HG03565 (cell line): ENCODE measurements around the gene PDIK1L.

Experiments
- ATAC-seq: cut with Tn5 transposase; IDR thresholded peaks from one replicate; pipeline ENCODE4 v1.9.1; 2021; ENCODE audit warnings: mild to moderate bottlenecking, moderate library complexity; ENCODE audit not compliant: unreplicated experiment

PDIK1L gene

DNA sequence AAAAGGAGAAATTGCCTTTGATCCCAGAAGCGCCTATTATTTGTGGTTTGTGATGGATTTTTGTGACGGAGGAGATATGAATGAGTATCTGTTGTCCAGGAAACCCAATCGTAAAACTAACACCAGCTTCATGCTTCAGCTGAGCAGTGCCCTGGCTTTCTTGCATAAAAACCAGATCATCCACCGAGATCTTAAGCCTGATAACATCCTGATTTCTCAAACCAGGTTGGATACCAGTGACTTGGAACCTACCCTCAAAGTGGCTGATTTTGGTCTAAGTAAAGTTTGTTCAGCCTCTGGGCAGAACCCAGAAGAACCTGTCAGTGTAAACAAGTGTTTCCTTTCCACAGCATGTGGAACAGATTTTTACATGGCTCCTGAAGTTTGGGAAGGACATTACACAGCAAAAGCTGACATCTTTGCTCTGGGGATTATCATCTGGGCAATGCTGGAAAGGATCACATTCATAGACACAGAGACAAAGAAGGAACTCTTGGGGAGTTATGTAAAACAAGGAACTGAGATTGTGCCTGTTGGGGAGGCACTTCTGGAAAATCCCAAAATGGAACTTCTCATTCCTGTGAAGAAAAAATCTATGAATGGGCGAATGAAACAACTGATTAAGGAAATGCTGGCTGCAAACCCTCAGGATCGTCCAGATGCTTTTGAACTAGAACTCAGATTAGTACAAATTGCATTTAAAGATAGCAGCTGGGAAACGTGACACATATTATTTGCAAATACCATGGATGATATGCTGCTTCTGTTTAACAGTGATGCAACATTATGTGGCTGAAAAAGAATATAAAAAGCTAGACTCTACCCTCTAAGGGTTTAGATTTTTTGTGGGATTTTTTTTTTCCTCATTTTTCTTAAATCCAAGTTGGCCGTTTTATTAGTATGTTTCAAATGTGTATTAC lies 10.5 kb downstream of the PDIK1L start:
- no peak for ATAC-seq

DNA sequence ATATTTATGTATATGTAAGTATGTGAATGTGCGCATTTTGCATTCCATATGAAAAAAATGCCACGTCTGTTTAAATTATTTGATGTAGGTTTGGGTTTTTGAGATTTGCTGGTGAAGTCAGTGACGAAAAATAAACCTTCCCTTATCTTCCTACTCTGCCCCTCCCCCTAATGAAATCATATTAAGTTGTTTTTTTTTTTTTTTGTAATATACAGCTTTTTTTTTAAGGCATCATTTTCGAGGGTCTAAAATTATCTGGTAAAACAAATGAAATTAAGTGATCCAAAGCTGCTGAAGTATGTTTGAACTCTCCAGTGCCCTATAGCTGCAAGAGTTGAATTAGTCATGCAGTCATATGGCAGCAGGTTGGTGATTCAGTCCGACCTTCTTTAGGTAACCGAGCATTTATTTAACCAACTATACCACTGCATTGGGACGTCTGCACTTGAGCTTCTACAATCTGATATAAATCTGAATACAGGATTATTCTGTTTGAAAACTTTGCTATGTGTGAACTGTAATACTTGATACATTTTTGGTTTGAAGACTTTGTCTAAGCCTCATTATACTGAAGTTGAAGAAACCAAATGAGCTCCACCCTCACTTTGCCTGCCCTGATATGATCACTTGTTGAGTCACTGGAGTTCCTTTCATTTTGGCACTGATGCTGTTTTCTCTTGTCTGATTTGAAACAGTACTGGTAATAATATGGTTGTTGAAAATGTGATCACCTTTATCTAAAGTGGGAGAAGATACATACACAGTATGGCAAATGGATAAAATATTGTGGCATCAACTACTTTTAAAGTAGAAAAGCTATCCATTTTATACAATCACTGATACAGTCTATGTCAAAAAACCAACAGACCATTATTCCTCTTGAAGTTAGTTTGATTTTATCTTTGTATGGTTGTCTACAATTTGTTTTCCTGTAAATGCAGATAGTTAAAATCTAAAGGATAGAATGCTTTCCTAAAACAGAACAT lies 11.7 kb downstream of the PDIK1L start:
- ATAC-seq, result no peak

GRCh38 chr1:26124418-26125331 lies 13.1 kb downstream of the PDIK1L start:
- no peak for ATAC-seq

DNA sequence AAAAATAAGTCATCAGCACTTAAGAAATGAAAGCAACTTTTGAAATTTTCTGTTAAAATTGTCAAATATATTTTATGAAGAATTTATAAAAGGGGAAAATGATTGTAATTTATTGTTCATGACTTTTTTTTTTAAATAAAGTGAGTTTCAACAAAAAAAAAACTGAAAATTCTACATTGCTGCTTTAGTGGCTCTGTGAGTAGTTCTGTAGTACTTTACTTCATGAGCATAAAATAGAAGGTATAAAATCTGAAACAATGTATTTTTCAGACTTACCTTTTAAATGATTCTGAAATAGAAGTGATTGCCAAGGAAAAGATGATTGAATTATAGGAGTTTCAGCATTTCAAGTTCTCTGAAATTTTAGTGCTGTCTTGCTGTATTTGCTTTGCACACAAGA lies 13.8 kb downstream of the PDIK1L start:
- ATAC-seq, result no peak

- ATAC-seq, result no peak
Observed at GRCh38 chr1:26125946-26126320, 14.3 kb downstream of the PDIK1L start.

DNA sequence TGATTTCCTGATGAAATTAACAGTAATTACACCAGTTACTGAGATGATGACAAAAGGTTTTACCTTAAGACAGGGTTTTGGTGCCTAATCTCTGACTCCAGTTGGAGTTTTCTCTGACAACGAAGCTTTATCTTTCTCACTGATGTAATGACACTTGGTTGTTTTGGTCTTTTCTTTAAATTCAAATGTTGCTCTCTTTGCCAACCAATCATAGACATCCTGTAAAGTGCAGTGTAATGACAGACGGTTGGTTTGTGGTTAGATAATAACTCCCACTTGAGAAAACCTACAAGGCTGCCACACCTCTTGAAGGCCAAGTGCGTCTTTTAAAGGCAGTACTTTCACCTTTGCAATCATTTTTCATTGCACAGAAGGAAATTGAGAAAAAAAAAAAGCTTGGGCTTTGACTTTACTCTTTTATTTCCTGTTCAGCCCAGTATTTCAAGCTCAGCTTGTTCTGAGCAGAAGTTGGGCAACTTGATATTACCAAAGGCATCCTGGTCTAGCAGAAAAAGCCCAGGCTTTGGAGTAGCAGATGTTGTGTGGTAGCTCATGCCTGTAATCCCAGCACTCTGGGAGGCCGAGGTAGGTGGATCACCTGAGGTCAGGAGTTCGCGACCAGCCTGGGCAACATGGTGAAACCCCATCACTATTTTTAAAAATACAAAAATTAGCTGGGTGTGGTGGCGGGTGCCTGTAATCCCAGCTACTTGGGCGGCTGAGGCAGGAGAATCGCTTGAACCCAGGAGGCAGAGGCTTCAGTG lies 14.9 kb downstream of the PDIK1L start:
- ATAC-seq, result peak; percentile 65

DNA sequence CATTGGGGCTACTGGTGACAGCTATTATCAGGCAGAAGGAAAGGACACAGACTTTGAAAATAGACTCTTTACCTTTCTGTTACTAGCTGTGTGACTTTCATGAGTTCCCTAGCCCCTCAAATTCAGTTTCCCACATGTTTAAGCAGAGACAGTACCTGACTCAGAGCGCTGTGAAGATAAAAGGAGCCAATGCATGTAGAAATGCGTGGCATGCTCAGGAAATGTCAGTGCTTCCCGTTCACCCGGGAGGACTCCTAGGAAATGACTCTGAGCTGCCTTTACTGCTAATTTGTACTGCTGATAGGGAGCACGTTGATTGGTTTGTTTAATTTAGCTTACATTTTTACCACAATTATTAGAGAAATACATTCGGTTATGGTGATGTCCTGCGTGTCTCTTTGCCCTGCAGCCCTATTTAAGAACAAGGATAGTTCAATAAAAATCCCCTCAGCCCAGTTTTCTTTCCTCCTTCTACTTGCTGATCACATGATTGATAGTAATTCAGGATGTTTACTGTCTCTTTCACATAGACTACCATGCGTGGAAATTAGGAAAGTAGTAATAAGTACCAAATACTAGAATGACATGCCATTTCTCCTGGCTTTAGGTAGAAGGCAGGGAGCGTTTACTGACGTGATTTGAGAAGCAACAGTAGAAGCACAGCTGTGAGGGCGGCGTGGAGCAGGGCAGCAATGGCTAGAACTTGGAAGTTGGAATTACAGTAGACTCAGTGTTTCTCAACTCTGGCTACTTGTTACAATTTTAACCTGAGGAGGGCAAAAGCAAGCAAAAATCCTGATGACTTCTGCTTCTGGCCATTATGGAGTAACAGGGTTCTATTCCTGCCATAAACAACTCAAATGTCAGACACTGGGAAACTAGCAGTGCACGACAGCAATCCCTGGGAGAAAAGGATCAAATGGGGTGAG lies 15.9 kb downstream of the PDIK1L start:
- ATAC-seq, result no peak

- ATAC-seq, result no peak
Observed at GRCh38 chr1:26129778-26130177, 18.2 kb downstream of the PDIK1L start.

GRCh38 chr1:26130695-26131094 lies 19.1 kb downstream of the PDIK1L start:
- no peak for ATAC-seq

DNA sequence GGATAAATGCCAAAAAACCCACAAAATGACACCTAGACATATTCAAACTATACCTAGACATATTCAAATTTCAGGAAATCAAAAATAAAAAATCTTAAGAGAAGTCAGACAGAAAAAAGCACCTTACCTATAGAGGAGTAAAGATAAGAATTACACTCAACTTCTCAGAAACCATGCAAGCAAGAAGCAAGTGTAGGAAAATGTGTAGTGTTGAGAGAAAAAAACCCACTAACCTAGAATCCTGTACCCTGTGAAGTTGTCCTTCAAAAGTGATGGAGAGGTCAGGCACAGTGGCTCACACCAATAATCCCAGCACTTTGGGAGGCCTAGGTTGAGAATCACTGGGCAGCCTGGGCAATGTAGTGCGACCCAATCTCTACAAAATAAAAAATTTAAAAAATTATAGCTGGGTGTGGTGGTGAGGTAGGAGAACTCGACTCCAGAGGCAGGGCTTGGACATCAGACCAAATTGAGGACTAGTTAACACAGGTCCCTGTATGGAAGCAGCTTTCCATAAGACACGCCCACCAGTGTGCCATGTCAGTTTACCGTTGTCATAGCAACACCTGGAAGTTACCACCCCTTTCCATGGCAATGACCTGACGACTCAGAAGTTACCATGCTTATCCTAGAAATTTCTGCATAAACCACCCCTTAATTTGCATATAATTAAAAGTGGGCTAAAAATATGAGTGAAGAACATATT lies 20.7 kb downstream of the PDIK1L start:
- no peak for ATAC-seq

DNA sequence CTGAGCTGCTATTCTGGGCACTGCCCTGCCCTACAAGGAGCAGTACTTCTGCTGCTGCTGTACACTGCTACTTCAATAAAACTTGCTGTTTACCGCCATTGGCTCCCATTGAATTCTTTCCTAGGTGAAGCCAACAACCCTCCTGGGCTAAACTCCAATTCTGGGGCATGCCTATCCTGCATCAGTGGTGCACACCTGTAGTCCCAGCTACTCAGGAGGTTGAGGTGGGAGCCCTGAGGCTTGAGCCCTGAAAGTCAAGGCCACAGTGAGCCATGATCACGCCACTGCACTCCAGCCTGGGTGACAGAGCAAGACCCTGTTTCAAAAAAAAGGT lies 21.2 kb downstream of the PDIK1L start:
- ATAC-seq, result no peak

GRCh38 chr1:26134466-26134865 lies 22.8 kb downstream of the PDIK1L start:
- no peak for ATAC-seq

GRCh38 chr1:26138974-26139558 lies 27.4 kb downstream of the PDIK1L start:
- no peak for ATAC-seq

DNA sequence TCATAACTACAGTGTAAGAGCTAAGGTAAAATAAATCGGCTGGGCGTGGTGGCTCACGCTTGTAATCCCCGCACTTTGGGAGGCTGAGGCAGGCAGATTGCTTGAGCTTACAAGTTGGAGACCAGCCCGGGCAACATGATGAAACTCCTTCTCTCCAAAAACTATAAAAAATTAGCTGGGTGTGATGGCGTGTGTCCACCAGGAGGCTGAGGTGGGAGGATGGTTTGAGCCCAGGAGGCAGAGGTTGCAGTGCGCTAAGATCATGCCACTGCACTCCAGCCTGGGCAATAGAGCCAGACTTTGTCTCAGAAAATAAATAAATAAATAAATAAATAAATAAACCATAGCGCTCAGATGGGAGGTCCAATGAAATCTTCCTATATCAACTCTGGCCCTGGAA lies 30.5 kb downstream of the PDIK1L start:
- ATAC-seq, result no peak

GRCh38 chr1:26145041-26145959 lies 33.7 kb downstream of the PDIK1L start:
- ATAC-seq, result no peak

DNA sequence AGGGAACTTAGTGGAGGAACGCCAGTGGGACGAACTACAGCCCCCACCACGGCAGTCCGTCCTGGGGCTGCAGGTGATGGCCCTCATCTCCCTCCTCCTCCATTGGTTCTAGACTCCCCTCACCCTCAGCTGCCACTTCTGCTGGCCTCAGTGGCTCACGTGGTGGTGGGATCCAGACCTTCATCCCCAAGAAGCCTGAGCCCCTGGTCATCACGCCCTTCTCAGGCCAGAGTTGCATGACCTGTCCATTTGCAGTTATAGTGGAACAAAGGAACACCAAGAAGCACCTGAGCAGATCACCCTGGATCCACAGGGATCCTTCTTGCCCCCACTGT lies 34.3 kb downstream of the PDIK1L start:
- ATAC-seq, result no peak

- no peak for ATAC-seq
Observed at GRCh38 chr1:26148887-26149286, 37.3 kb downstream of the PDIK1L start.
